GM12875 (cell line): ENCODE data around the gene AIFM3.
"Not testable (repeated sequence)": the region's sequence is repeated elsewhere in the genome, so short reads cannot be mapped to it uniquely, and the experiment has no call there.

Source experiments
- H3K4me3 ChIP-seq: one replicate; pipeline ENCODE4 v1.5.1; 2011; ENCODE audit warnings: low read depth, low read length, control low read depth
- TF ChIP-seq, protein P1 (sequence below): IDR thresholded peaks from 2 replicates; pipeline ENCODE4 v1.5.1; 2011; ENCODE audit warnings: low read depth, mild to moderate bottlenecking, control low read depth, inconsistent platforms, low read length, moderate library complexity, borderline replicate concordance; ENCODE audit not compliant: insufficient read depth

AIFM3 gene

DNA sequence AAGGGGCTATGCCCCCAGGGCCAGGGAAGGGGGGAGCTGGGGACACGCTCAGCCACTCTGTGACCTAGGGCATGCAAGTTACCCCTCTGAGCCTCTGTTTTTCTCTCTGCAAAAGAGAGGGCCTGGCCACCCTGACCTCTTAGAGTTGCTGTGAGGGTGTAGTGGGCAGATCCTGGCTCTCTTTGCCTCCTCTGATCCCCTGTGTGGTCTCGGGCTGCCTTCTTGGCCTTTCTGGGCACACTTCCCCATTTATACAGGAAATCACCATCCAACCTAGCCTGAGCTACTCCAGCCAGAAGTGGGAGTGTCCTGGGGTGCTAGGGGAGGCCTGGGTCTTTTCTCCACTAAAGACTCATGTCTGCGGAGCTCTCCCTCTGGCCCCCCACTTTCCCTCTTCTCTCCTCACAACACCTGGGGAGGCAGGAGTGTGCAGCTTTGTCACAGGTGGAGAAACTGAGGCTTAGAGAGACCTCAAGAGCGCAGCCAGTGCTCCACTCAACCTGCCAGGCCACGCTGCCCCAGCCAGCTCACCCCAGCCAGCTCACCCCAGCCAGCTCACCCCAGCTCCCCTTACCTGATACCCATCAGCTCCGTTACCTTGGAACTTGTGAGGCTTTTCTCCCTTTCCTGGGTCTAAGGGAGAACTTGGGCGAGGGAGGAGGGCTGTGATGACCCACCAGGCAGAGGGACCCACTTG is 1.4 kb downstream of the AIFM3 start:
- H3K4me3 ChIP-seq = no peak overlapping the region
- TF ChIP-seq, protein P1, sequence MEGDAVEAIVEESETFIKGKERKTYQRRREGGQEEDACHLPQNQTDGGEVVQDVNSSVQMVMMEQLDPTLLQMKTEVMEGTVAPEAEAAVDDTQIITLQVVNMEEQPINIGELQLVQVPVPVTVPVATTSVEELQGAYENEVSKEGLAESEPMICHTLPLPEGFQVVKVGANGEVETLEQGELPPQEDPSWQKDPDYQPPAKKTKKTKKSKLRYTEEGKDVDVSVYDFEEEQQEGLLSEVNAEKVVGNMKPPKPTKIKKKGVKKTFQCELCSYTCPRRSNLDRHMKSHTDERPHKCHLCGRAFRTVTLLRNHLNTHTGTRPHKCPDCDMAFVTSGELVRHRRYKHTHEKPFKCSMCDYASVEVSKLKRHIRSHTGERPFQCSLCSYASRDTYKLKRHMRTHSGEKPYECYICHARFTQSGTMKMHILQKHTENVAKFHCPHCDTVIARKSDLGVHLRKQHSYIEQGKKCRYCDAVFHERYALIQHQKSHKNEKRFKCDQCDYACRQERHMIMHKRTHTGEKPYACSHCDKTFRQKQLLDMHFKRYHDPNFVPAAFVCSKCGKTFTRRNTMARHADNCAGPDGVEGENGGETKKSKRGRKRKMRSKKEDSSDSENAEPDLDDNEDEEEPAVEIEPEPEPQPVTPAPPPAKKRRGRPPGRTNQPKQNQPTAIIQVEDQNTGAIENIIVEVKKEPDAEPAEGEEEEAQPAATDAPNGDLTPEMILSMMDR = no peak

DNA sequence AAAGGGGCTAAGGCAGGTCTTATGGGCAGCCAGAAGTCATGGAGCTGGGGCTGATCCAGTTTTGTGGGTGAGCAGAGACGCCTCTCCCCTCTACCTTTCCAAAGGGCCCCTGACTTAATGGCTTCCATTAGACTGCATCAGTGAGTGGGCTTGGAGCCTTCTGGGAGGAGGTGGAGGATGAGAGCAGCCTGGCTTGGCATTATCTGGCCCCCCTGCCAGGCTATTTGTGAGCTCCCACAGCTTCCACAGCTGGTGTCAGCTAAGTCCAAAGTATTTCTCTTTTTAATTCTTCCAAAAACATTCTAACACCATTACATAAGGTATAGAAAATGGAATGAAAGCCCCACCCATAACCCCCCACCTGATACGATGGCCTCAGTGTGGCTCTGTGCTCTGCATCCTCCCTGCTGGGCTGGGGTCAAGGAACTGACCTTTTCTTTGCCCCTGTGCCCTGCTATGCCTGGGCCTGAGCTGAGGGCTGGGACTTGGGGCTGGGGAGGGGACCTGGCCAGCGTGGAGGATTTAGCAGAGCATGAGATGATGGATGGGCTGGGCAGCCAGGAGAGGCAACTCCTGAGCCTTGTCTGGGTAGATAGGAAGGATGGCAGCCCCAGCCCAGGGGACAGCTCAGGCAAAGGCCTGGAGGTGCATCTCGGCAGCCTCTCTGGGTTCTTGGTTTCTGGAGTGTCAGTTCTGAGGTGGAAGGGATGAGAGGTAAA is 4.0 kb downstream of the AIFM3 start:
- H3K4me3 ChIP-seq = no peak overlapping the region
- TF ChIP-seq, protein P1 = no peak

DNA sequence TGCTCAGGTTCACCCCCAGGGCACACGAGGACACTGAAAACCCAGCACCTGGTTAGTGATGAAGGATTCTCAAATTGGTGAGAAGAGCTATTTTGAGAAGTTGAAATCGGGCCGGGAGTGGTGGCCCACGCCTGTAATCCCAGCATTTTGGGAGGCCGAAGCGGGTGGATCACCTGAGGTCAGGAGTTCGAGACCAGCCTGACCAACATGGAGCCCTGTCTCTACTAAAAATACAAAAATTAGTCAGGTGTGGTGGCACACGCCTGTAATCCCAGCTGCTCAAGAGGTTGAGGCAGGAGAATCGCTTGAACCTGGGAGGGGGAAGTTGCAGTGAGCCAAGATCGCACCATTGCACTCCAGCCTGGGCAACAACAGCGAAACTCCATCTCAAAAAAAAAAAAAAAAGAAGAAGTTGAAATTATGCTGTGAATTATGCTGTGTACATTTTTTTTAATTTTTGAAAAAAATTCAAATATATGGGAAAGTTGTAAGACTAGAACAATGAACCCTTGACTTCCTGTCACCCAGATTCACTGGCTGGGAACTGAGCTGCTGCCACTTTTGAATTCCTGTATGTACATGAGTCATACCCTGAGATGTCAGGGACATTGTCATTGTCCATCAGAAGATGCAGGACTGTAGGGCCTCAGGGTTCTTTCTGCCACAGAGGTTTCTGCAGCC is 5.1 kb downstream of the AIFM3 start:
- H3K4me3 ChIP-seq = not testable (repeated sequence)

DNA sequence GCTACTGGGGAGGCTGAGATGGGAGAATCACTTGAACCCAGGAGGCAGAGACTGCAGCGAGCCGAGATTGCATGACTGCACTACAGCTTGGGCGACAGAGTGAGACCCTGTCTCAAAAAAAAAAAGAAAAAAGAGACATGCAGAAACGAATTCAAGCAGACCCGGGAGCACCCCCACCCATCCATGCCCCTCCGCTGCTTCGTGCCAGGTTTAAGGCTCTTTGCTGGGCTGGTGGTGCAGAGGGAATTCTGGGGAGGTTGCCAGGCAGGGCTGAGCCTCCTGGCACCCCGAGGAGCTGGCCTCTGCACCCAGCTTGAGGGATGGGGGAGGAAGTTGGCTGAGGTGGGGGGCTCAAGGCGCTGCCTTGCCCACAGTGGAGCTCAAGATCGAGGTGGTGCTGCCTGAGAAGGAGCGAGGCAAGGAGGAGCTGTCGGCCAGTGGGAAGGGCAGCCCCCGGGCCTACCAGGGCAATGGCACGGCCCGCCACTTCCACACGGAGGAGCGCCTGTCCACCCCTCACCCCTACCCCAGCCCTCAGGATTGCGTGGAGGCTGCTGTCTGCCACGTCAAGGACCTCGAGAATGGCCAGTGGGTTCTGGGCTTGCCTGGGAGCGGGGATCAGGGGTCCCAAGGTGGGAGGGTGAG is 6.0 kb downstream of the AIFM3 start:
- TF ChIP-seq, protein P1 = no peak
- no peak overlapping the region for H3K4me3 ChIP-seq

DNA sequence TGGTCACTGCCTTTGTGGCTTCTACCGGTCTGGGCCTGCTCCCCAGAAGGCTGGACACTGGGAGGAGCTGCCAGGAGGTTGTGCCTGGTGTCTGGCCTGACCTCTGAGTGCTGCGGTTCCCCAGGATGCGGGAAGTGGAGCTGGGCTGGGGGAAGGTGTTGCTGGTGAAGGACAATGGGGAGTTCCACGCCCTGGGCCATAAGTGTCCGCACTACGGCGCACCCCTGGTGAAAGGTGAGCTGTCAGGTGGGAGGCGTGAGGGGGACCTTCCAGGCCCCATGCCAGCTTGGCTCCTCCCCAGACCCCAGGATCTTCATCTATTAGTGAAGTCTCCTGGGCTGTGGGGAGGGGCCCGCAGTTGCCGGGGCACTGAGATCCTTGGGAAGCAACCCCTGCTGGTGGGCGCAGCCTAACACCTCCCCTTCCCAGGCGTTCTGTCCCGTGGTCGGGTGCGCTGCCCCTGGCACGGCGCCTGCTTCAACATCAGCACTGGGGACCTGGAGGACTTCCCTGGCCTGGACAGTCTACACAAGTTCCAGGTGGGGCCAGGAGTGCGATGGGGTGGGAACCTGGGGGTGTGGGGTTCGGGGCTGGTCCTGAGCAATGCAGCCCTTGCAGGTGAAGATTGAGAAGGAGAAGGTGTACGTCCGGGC is 6.7 kb downstream of the AIFM3 start:
- TF ChIP-seq, protein P1 = no peak
- H3K4me3 ChIP-seq = no peak overlapping the region

DNA sequence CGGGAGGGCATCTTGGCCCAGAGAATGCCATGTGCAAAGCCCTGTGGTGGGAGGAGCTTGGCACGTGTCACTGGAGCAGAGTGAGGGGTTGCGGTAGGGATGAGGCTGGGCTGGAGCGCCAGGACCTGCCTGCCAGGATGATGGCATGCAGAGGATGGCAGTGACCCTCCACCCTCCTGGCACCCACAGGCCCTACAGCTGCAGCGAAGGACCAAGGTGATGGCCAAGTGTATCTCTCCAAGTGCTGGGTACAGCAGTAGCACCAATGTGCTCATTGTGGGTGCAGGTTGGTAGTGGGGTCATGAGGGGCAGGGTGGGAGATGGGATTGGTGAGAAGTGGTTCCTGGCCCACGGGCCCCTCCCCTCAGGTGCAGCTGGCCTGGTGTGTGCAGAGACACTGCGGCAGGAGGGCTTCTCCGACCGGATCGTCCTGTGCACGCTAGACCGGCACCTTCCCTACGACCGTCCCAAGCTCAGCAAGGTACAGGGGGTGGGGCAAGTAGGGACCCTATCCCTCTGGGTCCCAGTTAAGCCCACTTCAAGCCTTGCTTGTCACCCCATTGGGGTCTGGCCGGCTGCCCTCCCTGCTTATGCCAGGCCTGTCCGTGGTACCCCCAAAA is 7.4 kb downstream of the AIFM3 start:
- H3K4me3 ChIP-seq = no peak overlapping the region
- TF ChIP-seq, protein P1 = no peak
